Jurkat, Clone E6-1 (cell line): Measurements from ENCODE around the gene SLC16A3.

Experiments
- DNase-seq: peaks from one replicate; pipeline ENCODE4 v3.0.0-alpha.2; 2011; ENCODE audit warnings: low read depth, low spot score
- H3K4me3 ChIP-seq: 2 replicates; pipeline ENCODE4 v1.5.1; 2011; ENCODE audit warnings: mild to moderate bottlenecking, low read length, control low read depth, moderate library complexity

The SLC16A3 gene

GRCh38 chr17:82274134-82275020 lies 45.5 kb downstream of the SLC16A3 start:
- DNase-seq = no peak
- H3K4me3 ChIP-seq = no peak overlapping the region

GRCh38 chr17:82275326-82275725 lies 46.5 kb downstream of the SLC16A3 start:
- H3K4me3 ChIP-seq = no peak overlapping the region
- DNase-seq = no peak

GRCh38 chr17:82276938-82277337 lies 48.1 kb downstream of the SLC16A3 start:
- no peak for DNase-seq
- H3K4me3 ChIP-seq = no peak overlapping the region

- DNase-seq = no peak
These were observed 49.0 kb downstream of the SLC16A3 start for GRCh38 chr17:82277851-82278250.

GRCh38 chr17:82278308-82278707 lies 49.5 kb downstream of the SLC16A3 start:
- DNase-seq = no peak
- H3K4me3 ChIP-seq = no peak overlapping the region

More at GRCh38 chr17:82277851-82278250, 49.0 kb downstream of the SLC16A3 start:
- H3K4me3 ChIP-seq = no peak overlapping the region

GRCh38 chr17:82278786-82279391 lies 50.0 kb downstream of the SLC16A3 start:
- H3K4me3 ChIP-seq = no peak overlapping the region
- no peak for DNase-seq

GRCh38 chr17:82280537-82280936 lies 51.7 kb downstream of the SLC16A3 start:
- H3K4me3 ChIP-seq = no peak overlapping the region
- DNase-seq = no peak

- H3K4me3 ChIP-seq = no peak overlapping the region
- DNase-seq = peak; percentile 55
These were observed 52.2 kb downstream of the SLC16A3 start for GRCh38 chr17:82281076-82281475.

GRCh38 chr17:82281502-82282238 lies 52.8 kb downstream of the SLC16A3 start:
- no peak for DNase-seq
- no peak overlapping the region for H3K4me3 ChIP-seq

- no peak for DNase-seq
- H3K4me3 ChIP-seq = no peak overlapping the region
These were observed 53.7 kb downstream of the SLC16A3 start for GRCh38 chr17:82282239-82283207.

- DNase-seq = no peak
- no peak overlapping the region for H3K4me3 ChIP-seq
These were observed 54.4 kb downstream of the SLC16A3 start for GRCh38 chr17:82283208-82283749.

GRCh38 chr17:82285141-82285540 lies 56.3 kb downstream of the SLC16A3 start:
- DNase-seq = no peak
- no peak overlapping the region for H3K4me3 ChIP-seq

GRCh38 chr17:82287013-82287867 lies 58.4 kb downstream of the SLC16A3 start:
- DNase-seq = no peak
- H3K4me3 ChIP-seq = no peak overlapping the region

- no peak for DNase-seq
- no peak overlapping the region for H3K4me3 ChIP-seq
These were observed 59.3 kb downstream of the SLC16A3 start for GRCh38 chr17:82287868-82288801.
